ENCODE data around the gene BTG1.

The BTG1 gene

DNA sequence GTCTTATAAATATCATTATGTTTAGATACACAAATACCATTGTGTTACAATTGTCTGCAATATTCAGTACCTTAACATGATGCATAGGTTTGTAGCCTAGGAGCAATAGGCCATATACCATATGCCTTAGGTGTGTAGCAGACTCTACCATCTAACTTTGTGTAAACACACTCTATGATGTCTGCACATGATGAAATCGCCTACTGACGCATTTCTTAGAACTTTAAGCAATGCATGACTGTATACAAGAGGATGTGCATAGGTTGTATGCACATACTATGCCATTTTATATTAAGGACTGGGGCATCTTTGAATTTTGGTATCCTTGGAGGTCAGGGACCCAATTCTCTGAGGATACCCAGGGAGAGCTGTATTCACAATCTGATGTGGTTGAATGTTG is 10.1 kb upstream of the BTG1 start:
- H3K36me3 ChIP-seq (ENCODE audit: control insufficient read depth in 5 of 5, insufficient read depth in 5 of 5, low read length in 5 of 5), result no peaks in the 10 kb centered on the region
- H3K4me3 ChIP-seq (ENCODE audit: low read depth in 1 of 5, low read length in 5 of 5), result no peak overlapping the region
- no peak overlapping the region for H3K9ac ChIP-seq (ENCODE audit: low read length in 5 of 5)
- no peaks in the 10 kb centered on the region for H3K27me3 ChIP-seq (ENCODE audit: control insufficient read depth in 5 of 5, insufficient read depth in 4 of 5, low read length in 5 of 5)
- H3K9me3 ChIP-seq (ENCODE audit: control insufficient read depth in 5 of 5, low read length in 5 of 5), result no peaks in the 10 kb centered on the region
- H3K27ac ChIP-seq (ENCODE audit: low read depth, low read length), result no peak overlapping the region
- H3K4me1 ChIP-seq (ENCODE audit: control insufficient read depth in 5 of 5, insufficient read depth in 5 of 5, low read length in 5 of 5), result peaks cover 0 to 7% (median 4%) of the 10 kb centered on the region in 5 donors

DNA sequence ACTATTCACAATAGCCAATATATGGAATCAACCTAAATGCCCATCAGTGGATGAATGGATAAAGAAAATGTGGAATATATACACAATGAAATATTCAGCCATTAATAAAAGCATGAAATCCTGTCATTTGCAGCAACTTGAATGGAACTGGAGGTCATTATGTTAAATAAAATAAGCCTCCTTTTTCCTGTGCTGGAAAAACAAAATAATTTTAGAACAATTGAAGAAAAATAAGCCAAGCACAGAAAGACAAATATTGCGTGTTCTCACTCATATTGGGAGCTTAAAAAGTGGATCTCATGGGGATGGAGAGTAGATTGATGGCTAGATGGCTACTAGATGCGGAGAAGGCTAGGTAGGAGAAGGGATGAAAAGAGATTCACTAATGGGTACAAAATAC is 6.3 kb upstream of the BTG1 start:
- H3K27ac ChIP-seq (ENCODE audit: low read depth, low read length), result no peak overlapping the region
- peaks cover 0 to 9% (median 8%) of the 10 kb centered on the region in 5 donors for H3K4me1 ChIP-seq (ENCODE audit: control insufficient read depth in 5 of 5, insufficient read depth in 5 of 5, low read length in 5 of 5)
- no peaks in the 10 kb centered on the region for H3K27me3 ChIP-seq (ENCODE audit: control insufficient read depth in 5 of 5, insufficient read depth in 4 of 5, low read length in 5 of 5)

DNA sequence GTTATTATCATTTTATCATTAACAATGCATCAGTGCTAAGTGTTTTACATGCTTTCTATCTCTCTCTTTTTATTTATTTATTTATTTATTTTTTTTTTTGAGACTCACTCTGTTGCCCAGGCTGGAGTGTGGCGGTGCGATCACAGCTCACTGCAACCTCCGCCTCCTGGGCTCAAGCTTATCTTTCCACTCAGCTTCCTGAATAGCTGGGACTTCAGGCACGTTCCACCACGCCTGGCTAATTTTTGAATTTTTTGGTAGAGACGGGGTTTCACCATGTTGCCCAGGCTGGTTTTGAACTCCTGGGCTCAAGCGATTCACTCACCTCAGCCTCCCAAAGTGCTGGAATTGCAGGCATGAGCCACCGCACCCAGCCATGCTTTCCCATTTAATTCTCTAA is 3.9 kb upstream of the BTG1 start:
- no peaks in the 10 kb centered on the region for H3K9me3 ChIP-seq (ENCODE audit: control insufficient read depth in 5 of 5, low read length in 5 of 5)
- H3K27ac ChIP-seq (ENCODE audit: low read depth, low read length), result no peak overlapping the region
- H3K36me3 ChIP-seq (ENCODE audit: control insufficient read depth in 5 of 5, insufficient read depth in 5 of 5, low read length in 5 of 5), result peaks cover 0 to under 1% (median 0%) of the 10 kb centered on the region in 5 donors
- H3K4me1 ChIP-seq (ENCODE audit: control insufficient read depth in 5 of 5, insufficient read depth in 5 of 5, low read length in 5 of 5), result peaks cover 3 to 17% (median 15%) of the 10 kb centered on the region in 5 donors
- H3K4me3 ChIP-seq (ENCODE audit: low read depth in 1 of 5, low read length in 5 of 5), result no peak overlapping the region
- no peak overlapping the region for H3K9ac ChIP-seq (ENCODE audit: low read length in 5 of 5)
- H3K27me3 ChIP-seq (ENCODE audit: control insufficient read depth in 5 of 5, insufficient read depth in 4 of 5, low read length in 5 of 5), result no peaks in the 10 kb centered on the region

More for the DNA sequence above, 6.3 kb upstream of the BTG1 start:
- Histone ChIP-seq H3K9me3 (ENCODE audit: control insufficient read depth in 5 of 5, low read length in 5 of 5) (no peaks in the 10 kb centered on the region), H3K9ac (ENCODE audit: low read length in 5 of 5) (no peak overlapping the region), H3K36me3 (ENCODE audit: control insufficient read depth in 5 of 5, insufficient read depth in 5 of 5, low read length in 5 of 5) (no peaks in the 10 kb centered on the region), H3K4me3 (ENCODE audit: low read depth in 1 of 5, low read length in 5 of 5) (no peak overlapping the region)

GRCh38 chr12:92147491-92147890 is 1.8 kb upstream of the BTG1 start:
- Histone ChIP-seq H3K4me3 (ENCODE audit: low read depth in 1 of 5, low read length in 5 of 5) (peak overlapping the region in 1 of 5 donors; percentile 9), H3K9ac (ENCODE audit: low read length in 5 of 5) (no peak overlapping the region), H3K27ac (ENCODE audit: low read depth, low read length) (no peak overlapping the region)

DNA sequence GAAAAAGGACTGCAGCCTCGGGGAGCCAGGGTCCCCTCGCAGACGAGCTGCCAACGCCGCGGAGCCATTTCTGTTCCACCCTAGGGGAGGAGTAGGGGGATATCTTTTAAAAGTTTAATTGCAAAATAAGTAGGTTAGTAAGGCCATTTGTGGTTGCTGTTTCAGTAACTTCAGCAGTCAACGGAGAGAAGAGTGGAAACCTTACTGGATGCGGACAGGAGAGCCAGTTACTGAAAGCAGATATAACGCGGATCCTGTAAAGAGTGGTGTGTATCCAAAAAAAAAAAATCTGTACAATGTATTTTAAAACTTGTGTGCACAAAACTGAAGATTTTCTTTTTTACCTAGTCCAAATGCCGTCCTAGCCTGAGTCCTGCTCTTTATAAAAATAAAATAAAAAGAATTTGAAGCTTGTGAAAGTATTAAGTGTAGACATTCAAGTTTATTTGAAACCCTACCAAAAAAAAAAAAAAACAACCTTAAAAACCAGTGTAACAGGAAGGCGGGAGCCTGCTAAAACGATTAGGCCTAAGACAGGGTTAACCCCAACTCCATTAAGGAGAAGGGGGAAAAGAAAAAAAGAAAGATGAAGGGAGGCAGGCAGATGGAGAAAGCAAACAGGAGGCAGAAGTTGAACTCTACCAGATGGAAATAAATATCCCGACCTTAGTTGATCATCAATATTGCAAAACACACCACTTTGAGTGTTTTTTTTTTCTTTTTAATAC is 1.0 kb upstream of the BTG1 start:
- Histone ChIP-seq H3K4me3 (ENCODE audit: low read depth in 1 of 5, low read length in 5 of 5) (peak overlapping the region; percentile 85 to 99 (median 92)), H3K27me3 (ENCODE audit: control insufficient read depth in 5 of 5, insufficient read depth in 4 of 5, low read length in 5 of 5) (no peaks in the 10 kb centered on the region), H3K9ac (ENCODE audit: low read length in 5 of 5) (peak overlapping the region; percentile 60 to 85 (median 74)), H3K9me3 (ENCODE audit: control insufficient read depth in 5 of 5, low read length in 5 of 5) (no peaks in the 10 kb centered on the region), H3K36me3 (ENCODE audit: control insufficient read depth in 5 of 5, insufficient read depth in 5 of 5, low read length in 5 of 5) (peaks cover 2 to 28% (median 10%) of the 10 kb centered on the region in 5 donors), H3K27ac (ENCODE audit: low read depth, low read length) (peak overlapping the region; percentile 100), H3K4me1 (ENCODE audit: control insufficient read depth in 5 of 5, insufficient read depth in 5 of 5, low read length in 5 of 5) (peaks cover 6 to 36% (median 30%) of the 10 kb centered on the region in 5 donors)

More at GRCh38 chr12:92147491-92147890, 1.8 kb upstream of the BTG1 start:
- peaks cover 6 to 31% (median 28%) of the 10 kb centered on the region in 5 donors for H3K4me1 ChIP-seq (ENCODE audit: control insufficient read depth in 5 of 5, insufficient read depth in 5 of 5, low read length in 5 of 5)
- H3K9me3 ChIP-seq (ENCODE audit: control insufficient read depth in 5 of 5, low read length in 5 of 5), result no peaks in the 10 kb centered on the region
- H3K36me3 ChIP-seq (ENCODE audit: control insufficient read depth in 5 of 5, insufficient read depth in 5 of 5, low read length in 5 of 5), result peaks cover 2 to 21% (median 9%) of the 10 kb centered on the region in 5 donors
- H3K27me3 ChIP-seq (ENCODE audit: control insufficient read depth in 5 of 5, insufficient read depth in 4 of 5, low read length in 5 of 5), result no peaks in the 10 kb centered on the region

DNA sequence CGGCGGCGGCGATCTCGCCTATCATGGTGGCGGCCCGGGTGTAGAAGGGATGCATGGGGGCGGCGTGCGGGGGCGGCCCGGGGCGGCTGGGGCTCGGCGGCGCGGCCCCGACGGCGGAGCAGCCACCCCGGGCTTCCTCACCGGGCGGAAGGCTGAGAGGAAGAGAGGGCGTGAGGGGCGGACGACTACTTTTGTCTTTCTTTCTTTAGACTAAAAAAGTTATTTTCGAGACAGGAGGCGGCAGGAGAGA is 240 bp downstream of the BTG1 start:
- Histone ChIP-seq H3K9ac (ENCODE audit: low read length in 5 of 5) (peak overlapping the region; percentile 96 to 98 (median 97)), H3K4me1 (ENCODE audit: control insufficient read depth in 5 of 5, insufficient read depth in 5 of 5, low read length in 5 of 5) (peaks cover 6 to 46% (median 34%) of the 10 kb centered on the region in 5 donors), H3K36me3 (ENCODE audit: control insufficient read depth in 5 of 5, insufficient read depth in 5 of 5, low read length in 5 of 5) (peaks cover 2 to 28% (median 10%) of the 10 kb centered on the region in 5 donors), H3K27me3 (ENCODE audit: control insufficient read depth in 5 of 5, insufficient read depth in 4 of 5, low read length in 5 of 5) (no peaks in the 10 kb centered on the region), H3K4me3 (ENCODE audit: low read depth in 1 of 5, low read length in 5 of 5) (peak overlapping the region; percentile 61 to 99 (median 99)), H3K9me3 (ENCODE audit: control insufficient read depth in 5 of 5, low read length in 5 of 5) (no peaks in the 10 kb centered on the region), H3K27ac (ENCODE audit: low read depth, low read length) (peak overlapping the region; percentile 100)

DNA sequence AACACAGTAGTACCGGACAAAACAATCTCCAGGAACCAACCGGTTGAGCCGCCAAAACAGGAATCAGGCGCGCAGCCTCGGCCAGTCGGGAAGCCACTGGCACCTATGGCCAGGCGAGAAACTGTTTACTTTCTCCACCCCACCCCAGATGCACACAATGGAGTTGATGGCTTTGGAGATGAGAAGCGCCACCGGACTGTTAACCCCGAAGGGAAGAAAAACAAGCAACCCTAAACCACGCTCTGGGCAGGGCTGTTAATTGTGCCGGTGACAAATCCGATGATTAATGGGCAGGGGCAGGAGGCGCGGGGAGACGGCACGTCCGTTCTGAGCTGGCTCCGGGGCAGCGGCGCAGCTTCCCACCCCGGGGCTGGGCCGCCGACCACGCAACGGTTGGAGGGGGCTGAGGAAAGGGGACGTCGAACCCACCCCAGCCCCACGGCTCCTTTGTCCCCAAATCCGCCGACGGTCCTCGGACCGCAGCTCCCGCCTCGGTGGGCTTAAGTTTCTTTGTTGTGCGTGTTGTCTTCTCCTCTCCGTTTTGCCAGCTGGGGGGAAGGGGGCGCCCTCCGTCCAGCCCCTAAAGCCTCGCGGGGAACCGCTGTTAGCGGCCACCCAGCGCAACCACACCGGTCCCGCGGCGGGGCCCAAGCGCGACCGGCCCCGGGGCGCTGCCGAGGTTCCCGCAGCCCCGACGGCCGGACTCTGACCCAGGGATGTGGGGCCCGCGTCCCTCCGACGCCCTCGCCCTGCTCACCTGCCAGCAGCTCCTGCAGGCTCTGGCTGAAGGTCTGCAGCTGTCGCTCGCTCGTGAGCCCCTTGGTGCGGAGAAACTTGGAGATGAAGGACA is 790 bp downstream of the BTG1 start:
- Histone ChIP-seq H3K9me3 (ENCODE audit: control insufficient read depth in 5 of 5, low read length in 5 of 5) (no peaks in the 10 kb centered on the region), H3K27ac (ENCODE audit: low read depth, low read length) (peak overlapping the region; percentile 100), H3K4me1 (ENCODE audit: control insufficient read depth in 5 of 5, insufficient read depth in 5 of 5, low read length in 5 of 5) (peaks cover 6 to 49% (median 39%) of the 10 kb centered on the region in 5 donors), H3K27me3 (ENCODE audit: control insufficient read depth in 5 of 5, insufficient read depth in 4 of 5, low read length in 5 of 5) (no peaks in the 10 kb centered on the region), H3K4me3 (ENCODE audit: low read depth in 1 of 5, low read length in 5 of 5) (peak overlapping the region; percentile 97 to 99 (median 99)), H3K9ac (ENCODE audit: low read length in 5 of 5) (peak overlapping the region; percentile 96 to 98 (median 97)), H3K36me3 (ENCODE audit: control insufficient read depth in 5 of 5, insufficient read depth in 5 of 5, low read length in 5 of 5) (peaks cover 2 to 28% (median 10%) of the 10 kb centered on the region in 5 donors)

GRCh38 chr12:92143686-92144630 is 1.7 kb downstream of the BTG1 start:
- Histone ChIP-seq H3K9ac (ENCODE audit: low read length in 5 of 5) (peak overlapping the region; percentile 96 to 98 (median 97)), H3K4me3 (ENCODE audit: low read depth in 1 of 5, low read length in 5 of 5) (peak overlapping the region; percentile 97 to 99 (median 99)), H3K4me1 (ENCODE audit: control insufficient read depth in 5 of 5, insufficient read depth in 5 of 5, low read length in 5 of 5) (peaks cover 6 to 58% (median 48%) of the 10 kb centered on the region in 5 donors), H3K27me3 (ENCODE audit: control insufficient read depth in 5 of 5, insufficient read depth in 4 of 5, low read length in 5 of 5) (no peaks in the 10 kb centered on the region), H3K36me3 (ENCODE audit: control insufficient read depth in 5 of 5, insufficient read depth in 5 of 5, low read length in 5 of 5) (peaks cover 2 to 28% (median 10%) of the 10 kb centered on the region in 5 donors), H3K9me3 (ENCODE audit: control insufficient read depth in 5 of 5, low read length in 5 of 5) (no peaks in the 10 kb centered on the region), H3K27ac (ENCODE audit: low read depth, low read length) (peak overlapping the region; percentile 100)

DNA sequence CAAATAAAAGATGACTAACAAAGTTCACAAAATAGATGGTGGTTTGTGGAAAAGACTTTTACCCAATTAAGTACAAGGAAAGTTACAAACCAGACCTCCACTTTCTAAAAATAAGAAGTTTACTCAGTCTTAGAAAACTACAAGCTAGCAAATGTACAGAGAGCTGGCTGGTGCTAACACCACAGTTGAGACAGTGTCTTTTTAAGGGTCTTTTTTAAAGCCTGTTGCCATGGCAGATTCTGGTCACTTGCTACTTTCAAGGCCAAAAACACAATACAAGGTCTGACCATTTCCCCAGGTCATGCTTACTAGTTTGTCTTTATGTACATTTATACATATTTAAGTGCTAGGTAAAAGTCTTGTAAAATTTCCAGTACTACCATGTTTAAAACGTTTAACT is 2.4 kb downstream of the BTG1 start:
- Histone ChIP-seq H3K36me3 (ENCODE audit: control insufficient read depth in 5 of 5, insufficient read depth in 5 of 5, low read length in 5 of 5) (peaks cover 2 to 28% (median 10%) of the 10 kb centered on the region in 5 donors), H3K4me1 (ENCODE audit: control insufficient read depth in 5 of 5, insufficient read depth in 5 of 5, low read length in 5 of 5) (peaks cover 6 to 63% (median 55%) of the 10 kb centered on the region in 5 donors), H3K27me3 (ENCODE audit: control insufficient read depth in 5 of 5, insufficient read depth in 4 of 5, low read length in 5 of 5) (no peaks in the 10 kb centered on the region), H3K9me3 (ENCODE audit: control insufficient read depth in 5 of 5, low read length in 5 of 5) (no peaks in the 10 kb centered on the region), H3K4me3 (ENCODE audit: low read depth in 1 of 5, low read length in 5 of 5) (peak overlapping the region; percentile 97 to 99 (median 99)), H3K27ac (ENCODE audit: low read depth, low read length) (peak overlapping the region; percentile 100), H3K9ac (ENCODE audit: low read length in 5 of 5) (peak overlapping the region; percentile 96 to 98 (median 97))

Measured in subcutaneous abdominal adipose tissue (tissue), 5 donors.